Fibroblast of peridontal ligament (primary cell): Measurements from ENCODE around the gene SETSIP.
"Not testable (repeated sequence)": the region's sequence is repeated elsewhere in the genome, so short reads cannot be mapped to it uniquely, and the experiment has no call there.

Experiments used
- DNase-seq: peaks from one replicate; pipeline ENCODE4 v3.0.0-alpha.2; 2010; ENCODE audit errors: extremely low read depth

SETSIP gene

GRCh38 chr1:92051948-92052347 is 23.3 kb downstream of the SETSIP start:
- DNase-seq = no peak

GRCh38 chr1:92045766-92046495 is 29.3 kb downstream of the SETSIP start:
- no peak for DNase-seq

- no peak for DNase-seq
These were observed 31.6 kb downstream of the SETSIP start for GRCh38 chr1:92043621-92044020.

GRCh38 chr1:92040971-92041370 is 34.2 kb downstream of the SETSIP start:
- no peak for DNase-seq

- DNase-seq = peak; percentile 6
These were observed 36.4 kb downstream of the SETSIP start for GRCh38 chr1:92038695-92039346.

GRCh38 chr1:92037400-92037799 is 37.8 kb downstream of the SETSIP start:
- DNase-seq = no peak

GRCh38 chr1:92031281-92032110 is 43.7 kb downstream of the SETSIP start:
- DNase-seq = peak; percentile 40

GRCh38 chr1:92030656-92031107 is 44.5 kb downstream of the SETSIP start:
- DNase-seq = peak; percentile 9

- DNase-seq = peak; percentile 8
These were observed 45.8 kb downstream of the SETSIP start for GRCh38 chr1:92029241-92029922.

- no peak for DNase-seq
These were observed 48.4 kb downstream of the SETSIP start for GRCh38 chr1:92026806-92027205.

- not testable (repeated sequence) for DNase-seq
These were observed 49.2 kb downstream of the SETSIP start for GRCh38 chr1:92026042-92026441.
